NCI-H526 treated with DMSO at 0.1 percent for 48 hours (cell line): Measurements from ENCODE around the gene MAPK4.
"Not testable (repeated sequence)": the region's sequence is repeated elsewhere in the genome, so short reads cannot be mapped to it uniquely, and the experiment has no call there.

Source experiments
- DNase-seq: peaks from one replicate; lab custom pipeline; 2025; lab: John Stamatoyannopoulos, UW

The MAPK4 gene

DNA sequence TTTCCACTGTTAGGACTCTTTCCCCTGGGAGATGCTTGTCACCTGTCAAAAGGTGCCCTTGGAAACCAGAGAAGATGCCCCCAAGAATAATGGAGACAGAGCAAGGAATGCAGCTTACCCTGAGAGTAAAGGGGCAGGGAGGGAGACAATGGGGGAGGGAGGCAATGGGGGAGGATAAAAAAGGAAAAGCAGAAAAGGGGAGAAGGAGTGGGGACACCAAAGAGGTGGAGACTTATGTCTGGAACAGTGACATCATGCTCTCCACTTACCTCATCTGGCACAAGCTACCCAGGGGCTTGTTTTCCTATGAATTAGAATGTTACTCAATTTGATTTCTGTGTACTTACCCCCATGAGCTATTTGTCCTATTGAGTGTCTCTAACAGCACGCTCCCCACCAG is 192.1 kb downstream of the MAPK4 start:
- DNase-seq = no peak

GRCh38 chr18:50753311-50753710 is 193.4 kb downstream of the MAPK4 start:
- DNase-seq = no peak

GRCh38 chr18:50754297-50754696 is 194.4 kb downstream of the MAPK4 start:
- DNase-seq = no peak

- DNase-seq = no peak
Observed at GRCh38 chr18:50757358-50757757, 197.5 kb downstream of the MAPK4 start.

GRCh38 chr18:50769463-50769862 is 209.6 kb downstream of the MAPK4 start:
- DNase-seq = no peak

DNA sequence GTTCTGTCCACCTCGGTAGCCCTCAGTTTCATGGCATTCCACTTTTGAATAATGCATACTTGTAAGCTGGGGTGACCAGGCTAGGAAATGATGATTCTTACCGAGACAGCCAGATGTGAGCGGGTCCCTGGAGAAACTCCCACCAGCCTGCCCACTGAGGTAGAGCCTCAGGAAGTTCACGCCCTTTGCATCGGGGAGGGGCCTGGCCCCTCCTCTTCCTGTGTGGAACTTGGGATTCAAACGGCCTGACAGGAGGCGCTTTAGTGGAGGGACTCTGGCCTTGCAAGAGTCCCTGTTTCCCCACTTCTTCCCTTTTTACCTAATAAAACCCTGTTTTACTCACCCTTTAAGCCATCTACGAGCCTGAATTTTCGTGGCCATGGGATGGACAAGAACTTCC is 215.3 kb downstream of the MAPK4 start:
- DNase-seq = no peak

DNA sequence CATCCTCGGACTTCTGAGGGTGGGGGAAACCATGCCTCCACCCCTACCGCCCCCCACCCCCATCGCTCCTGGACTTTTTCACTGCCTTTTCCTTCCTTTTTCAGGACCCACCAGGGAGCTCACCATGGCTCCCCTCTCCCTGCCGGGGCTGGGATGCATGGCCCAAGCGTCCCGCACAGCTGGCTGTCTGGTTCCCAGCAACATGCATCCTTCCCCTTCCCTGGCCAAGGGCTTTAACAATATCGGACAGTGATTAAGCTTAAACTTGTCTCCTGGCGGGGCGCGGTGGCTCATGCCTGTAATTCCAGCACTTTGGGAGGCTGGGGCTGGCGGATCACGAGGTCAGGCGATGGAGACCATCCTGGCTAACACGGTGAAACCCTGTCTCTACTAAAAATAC is 215.8 kb downstream of the MAPK4 start:
- no peak for DNase-seq

- DNase-seq = no peak
Observed at GRCh38 chr18:50776383-50776782, 216.5 kb downstream of the MAPK4 start.

DNA sequence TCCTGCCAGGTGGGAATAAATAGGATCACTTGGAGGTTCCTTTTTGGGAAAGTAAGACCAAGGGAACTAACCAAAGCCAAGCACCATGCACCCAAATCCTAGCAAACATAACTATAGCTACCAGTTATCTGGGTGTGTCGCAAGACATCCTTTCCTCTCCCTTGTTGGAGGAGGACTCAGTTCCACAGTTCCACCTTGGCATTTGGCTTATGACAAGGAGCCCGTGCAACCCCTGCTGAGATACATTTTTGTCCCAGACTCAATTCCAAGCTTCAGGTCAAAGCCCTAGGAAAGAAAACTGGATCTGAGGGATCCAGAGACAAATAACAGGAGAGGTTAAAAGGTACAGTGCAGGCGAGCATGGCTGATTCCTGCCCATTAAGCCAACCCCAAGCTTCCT is 219.1 kb downstream of the MAPK4 start:
- DNase-seq = not testable (repeated sequence)
